ENCODE data around the gene POGLUT2.

Gene POGLUT2

DNA sequence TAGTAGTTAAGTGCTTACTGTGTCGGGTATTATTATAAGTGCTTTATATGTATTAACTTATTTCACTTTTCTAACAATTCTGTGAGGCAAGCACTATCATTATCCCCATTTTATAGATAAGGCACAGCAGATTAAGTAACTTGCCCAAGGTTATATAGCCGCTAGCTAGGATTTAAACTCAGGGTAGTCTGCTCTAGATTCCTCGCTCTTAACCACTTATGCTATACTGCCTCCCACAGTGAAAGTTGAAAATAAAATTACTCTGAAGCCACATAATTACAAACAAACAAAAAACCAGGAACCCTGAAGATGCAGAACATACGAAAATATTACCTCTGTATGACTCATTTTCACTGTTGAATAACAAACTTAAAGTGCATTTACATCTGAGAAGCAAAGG lies 29.1 kb downstream of the POGLUT2 start:
- DNase-seq (ENCODE audit: low read depth, low spot score) = no peak

DNA sequence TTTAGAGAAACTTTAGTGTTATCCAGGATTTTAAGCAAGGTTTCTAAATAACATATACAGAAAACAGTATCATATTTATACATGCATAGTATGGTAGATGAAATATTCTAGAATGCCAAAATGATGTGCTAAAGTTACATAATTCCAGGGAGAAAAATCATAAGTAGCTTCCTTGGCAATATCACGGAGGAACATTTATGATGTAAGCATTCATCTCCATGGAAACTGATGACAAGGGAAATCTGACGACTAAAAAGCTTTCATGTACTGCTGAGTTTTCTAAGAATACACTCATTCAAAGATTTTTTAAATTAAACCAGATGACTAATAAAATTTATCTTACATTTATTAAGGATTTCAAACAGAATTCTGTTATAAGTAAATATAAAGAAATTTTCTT lies 29.9 kb downstream of the POGLUT2 start:
- DNase-seq (ENCODE audit: low read depth, low spot score) = no peak

DNA sequence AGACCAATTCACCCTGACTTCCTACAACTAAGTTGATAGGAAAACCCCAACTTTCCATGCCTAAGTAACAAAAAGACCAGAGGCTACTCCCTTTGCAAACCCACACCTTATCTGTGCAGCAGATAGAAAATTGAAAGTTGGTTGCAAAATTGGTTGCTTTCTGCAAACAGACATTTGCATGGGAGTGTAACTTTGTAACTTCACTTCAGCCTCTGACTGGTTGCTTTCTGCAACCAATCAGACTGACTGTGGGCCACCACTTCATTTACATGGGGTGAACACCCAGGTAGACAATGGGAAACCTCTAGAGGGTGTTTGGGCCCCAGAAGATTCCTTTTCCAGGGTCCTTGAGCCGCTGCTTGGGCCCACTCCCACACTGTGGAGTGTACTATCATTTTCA lies 35.0 kb downstream of the POGLUT2 start:
- DNase-seq (ENCODE audit: low read depth, low spot score) = no peak

DNA sequence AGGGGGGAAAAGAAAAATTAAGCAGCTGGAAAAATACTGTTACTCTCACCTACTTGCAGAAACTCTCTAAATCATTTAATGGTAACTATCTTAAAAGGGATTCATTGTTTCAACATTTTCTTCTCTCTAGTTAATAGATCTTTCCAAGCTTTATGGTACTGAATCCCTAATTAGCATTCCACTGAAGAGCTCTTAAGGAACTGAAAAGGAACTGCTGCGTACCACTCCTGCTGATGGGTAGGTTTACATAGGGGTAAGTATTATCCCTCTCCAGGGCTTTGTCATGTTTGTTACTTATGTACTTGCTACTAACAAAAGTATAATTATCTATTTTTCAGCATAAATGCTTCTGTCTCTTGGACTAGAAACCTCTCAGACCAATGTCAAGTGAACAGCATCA lies 37.7 kb downstream of the POGLUT2 start:
- DNase-seq (ENCODE audit: low read depth, low spot score) = no peak

DNA sequence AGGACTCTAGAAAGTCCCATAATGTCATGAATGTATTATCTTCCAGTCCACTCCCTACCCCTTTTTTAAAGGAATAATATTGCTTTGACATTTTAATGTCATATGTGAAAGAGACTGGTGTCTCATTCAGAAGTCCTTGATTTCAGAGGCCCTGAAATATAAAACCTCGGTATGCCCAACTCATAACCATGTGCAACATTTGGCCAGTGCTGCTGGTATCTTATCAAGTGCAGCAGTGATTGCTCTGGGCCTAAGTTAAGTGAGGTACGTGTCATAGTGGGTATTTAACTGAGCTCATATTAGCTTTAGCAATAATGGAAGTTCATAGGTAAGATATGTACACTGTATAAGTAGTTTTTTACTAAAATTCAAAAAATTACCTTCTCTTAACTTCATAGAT lies 39.9 kb downstream of the POGLUT2 start:
- no peak for DNase-seq (ENCODE audit: low read depth, low spot score)

DNA sequence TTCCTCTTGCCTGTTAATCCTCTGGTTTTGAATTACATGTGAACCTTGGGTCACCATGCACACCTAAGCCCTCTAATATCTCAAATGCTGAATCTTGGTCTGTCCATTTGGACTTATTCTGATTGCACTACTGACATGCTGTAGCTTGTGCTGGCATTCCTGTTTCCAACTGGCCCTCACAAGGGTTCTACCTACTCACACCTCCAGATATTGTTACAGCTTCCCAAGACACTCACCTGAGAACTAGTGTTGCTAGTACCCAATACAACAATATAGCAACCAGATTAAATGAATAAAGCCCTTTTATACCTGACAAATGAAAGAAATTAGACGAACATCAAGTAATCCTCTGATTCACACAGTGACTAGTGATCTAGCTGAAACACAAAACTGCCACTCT lies 41.8 kb downstream of the POGLUT2 start:
- DNase-seq (ENCODE audit: low read depth, low spot score) = no peak

DNA sequence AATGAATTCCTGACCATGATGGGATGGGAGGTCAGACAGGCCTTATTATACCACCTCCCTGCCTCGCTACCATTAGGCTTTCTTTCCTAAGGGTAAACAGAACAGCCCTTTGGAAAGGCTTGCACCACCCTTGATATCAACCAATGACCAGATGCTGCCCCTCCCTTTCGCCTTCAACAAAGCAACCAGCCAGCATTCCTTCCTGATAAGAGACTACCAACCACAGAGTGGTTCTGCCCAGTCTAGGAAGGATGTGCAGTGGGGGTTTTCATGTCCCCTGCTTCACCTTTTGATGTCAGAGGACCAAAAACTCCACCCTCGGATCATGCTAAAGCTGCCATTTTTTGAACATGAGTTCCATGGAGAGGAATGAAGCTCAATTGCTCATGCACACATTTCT lies 46.9 kb downstream of the POGLUT2 start:
- DNase-seq (ENCODE audit: low read depth, low spot score) = no peak

DNA sequence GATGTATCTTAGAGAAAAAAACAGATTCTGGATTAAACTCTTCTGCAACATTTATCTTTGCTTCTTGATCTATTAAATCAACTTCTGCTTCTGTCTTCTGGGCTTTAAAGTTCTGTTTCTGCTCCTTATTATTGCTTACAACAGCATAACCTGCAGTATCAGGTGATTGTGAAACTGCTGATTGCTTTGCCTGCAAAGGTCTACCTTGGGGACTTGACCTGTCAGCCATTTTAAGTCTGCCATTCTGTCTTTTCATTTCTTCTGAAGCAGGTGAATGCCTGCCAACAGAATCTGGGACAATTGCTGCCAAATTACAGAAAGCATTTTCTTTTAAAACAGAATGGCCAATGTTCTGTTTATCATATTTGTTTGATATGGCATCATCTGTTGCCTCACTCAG lies 56.3 kb downstream of the POGLUT2 start:
- no peak for DNase-seq (ENCODE audit: low read depth, low spot score)

DNA sequence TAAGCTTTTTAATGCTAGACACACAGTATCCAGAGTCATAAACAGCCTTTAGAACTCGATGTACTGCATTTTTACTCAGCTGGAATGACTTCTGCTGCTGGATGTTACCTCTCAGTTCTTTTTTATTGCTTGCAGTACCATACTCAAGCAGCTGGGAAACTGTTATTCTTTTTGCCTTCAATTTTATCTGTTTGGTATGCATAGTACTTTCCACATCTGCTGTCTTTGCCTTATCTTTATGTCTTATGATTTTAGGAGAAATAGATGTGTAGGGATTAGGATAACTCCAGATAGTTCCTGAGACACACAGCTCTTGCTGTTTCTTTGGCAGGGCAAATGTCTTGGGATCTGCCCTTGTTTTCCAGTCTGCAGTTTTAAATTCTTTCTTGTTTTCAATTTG lies 56.7 kb downstream of the POGLUT2 start:
- DNase-seq (ENCODE audit: low read depth, low spot score) = no peak

Measured in brain pericyte (primary cell).